Left lung (tissue), 10 donors: ENCODE data around the gene DHRS13. TPM values are rescaled to one million over a fixed set of nuclear protein-coding genes. Genes with fewer than 3 reads are reported as not detected.

ENCODE experiments used
- ATAC-seq: fragments of 200-7000 bp; cut with Tn5 transposase; one replicate; pipeline ENCODE4 v1.9.1; 2020; ENCODE audit warnings: moderate library complexity
- DNase-seq, 4 donors: peaks; one replicate each; pipeline ENCODE4 v3.0.0-alpha.2; 2013 to 2020
- H3K27ac ChIP-seq, 2 donors: fragments of 200-600 bp; sonication (generic) in 1 of 2; one replicate each; pipeline versions ENCODE4 v1.5.0 to v1.8.0; 2020 to 2021
- H3K27me3 ChIP-seq, 2 donors: fragments of 200-600 bp; sonication (generic) in 1 of 2; one replicate each; pipeline versions ENCODE4 v1.5.0 to v1.8.0; 2020 to 2021
- H3K36me3 ChIP-seq, 2 donors: fragments of 200-600 bp; sonication (generic) in 1 of 2; one replicate each; pipeline versions ENCODE4 v1.5.0 to v1.8.0; 2020 to 2021
- H3K4me1 ChIP-seq, 2 donors: fragments of 200-600 bp; one replicate each; pipeline ENCODE4 v1.8.0; 2021
- H3K4me3 ChIP-seq, 2 donors: fragments of 200-600 bp; sonication (generic) in 1 of 2; one replicate each; pipeline versions ENCODE4 v1.5.0 to v1.8.0; 2020 to 2021; ENCODE audit warnings: mild to moderate bottlenecking in 1 of 2
- H3K9me3 ChIP-seq, 2 donors: fragments of 200-600 bp; sonication (generic) in 1 of 2; one replicate each; pipeline versions ENCODE4 v1.5.0 to v1.8.0; 2020 to 2021
- intact Hi-C, 2 donors: fragments of 100-400 bp; cut with DNase I; formaldehyde crosslinking; loops; one replicate each; pipeline versions ENCODE4 v1.11.2 to v1.14.2; 2022
- polyA plus RNA-seq, 6 donors: library from polyadenylated mRNA; unstranded; fragments of 120-200 nt; gene quantifications; one replicate each; pipeline ENCODE4 v1.2.1, GENCODE V29; 2013; ENCODE audit not compliant: insufficient read length in 6 of 6
- total RNA-seq, 2 donors: library from RNA; stranded (reverse); fragmentation: NEBNext Ultra II Directional; extraction: Animal tissue kit (Norgen Biotek cat#: 25700); gene quantifications; one replicate each; pipeline ENCODE4 v1.2.1, GENCODE V29; 2021
- TF ChIP-seq, protein P1 (sequence below), 2 donors: fragments of 200-600 bp; sonication (generic) in 1 of 2; IDR thresholded peaks; one replicate each; pipeline versions ENCODE4 v1.5.0 to v1.8.0; 2021; ENCODE audit warnings: antibody characterized with exemption in 2 of 2
- donor health status: DM: no; HTN: yes; CAD: no.
- donor health status: DM: no; HTN: no; CAD: no.

Gene DHRS13
- total and polyA plus RNA-seq, 8 donors: 5.2 to 16.9 (median 7.0) TPM

- intact Hi-C loops: no loop called here
- no peak overlapping the region for H3K27ac ChIP-seq
- TF ChIP-seq, protein P1, sequence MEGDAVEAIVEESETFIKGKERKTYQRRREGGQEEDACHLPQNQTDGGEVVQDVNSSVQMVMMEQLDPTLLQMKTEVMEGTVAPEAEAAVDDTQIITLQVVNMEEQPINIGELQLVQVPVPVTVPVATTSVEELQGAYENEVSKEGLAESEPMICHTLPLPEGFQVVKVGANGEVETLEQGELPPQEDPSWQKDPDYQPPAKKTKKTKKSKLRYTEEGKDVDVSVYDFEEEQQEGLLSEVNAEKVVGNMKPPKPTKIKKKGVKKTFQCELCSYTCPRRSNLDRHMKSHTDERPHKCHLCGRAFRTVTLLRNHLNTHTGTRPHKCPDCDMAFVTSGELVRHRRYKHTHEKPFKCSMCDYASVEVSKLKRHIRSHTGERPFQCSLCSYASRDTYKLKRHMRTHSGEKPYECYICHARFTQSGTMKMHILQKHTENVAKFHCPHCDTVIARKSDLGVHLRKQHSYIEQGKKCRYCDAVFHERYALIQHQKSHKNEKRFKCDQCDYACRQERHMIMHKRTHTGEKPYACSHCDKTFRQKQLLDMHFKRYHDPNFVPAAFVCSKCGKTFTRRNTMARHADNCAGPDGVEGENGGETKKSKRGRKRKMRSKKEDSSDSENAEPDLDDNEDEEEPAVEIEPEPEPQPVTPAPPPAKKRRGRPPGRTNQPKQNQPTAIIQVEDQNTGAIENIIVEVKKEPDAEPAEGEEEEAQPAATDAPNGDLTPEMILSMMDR (IDR thresholded peaks at IDR 0.05): no peak
- H3K9me3 ChIP-seq: no peaks in the 10 kb centered on the region
- no peak overlapping the region for H3K4me3 ChIP-seq
- H3K27me3 ChIP-seq: no peaks in the 10 kb centered on the region
- H3K36me3 ChIP-seq: peaks cover 0 to 88% of the 10 kb centered on the region in 2 donors
- peaks cover 0 to 11% of the 10 kb centered on the region in 2 donors for H3K4me1 ChIP-seq
- no peak for DNase-seq
- no peak for ATAC-seq
Observed at GRCh38 chr17:28885363-28885762, 17.5 kb downstream of the DHRS13 start.

DNA sequence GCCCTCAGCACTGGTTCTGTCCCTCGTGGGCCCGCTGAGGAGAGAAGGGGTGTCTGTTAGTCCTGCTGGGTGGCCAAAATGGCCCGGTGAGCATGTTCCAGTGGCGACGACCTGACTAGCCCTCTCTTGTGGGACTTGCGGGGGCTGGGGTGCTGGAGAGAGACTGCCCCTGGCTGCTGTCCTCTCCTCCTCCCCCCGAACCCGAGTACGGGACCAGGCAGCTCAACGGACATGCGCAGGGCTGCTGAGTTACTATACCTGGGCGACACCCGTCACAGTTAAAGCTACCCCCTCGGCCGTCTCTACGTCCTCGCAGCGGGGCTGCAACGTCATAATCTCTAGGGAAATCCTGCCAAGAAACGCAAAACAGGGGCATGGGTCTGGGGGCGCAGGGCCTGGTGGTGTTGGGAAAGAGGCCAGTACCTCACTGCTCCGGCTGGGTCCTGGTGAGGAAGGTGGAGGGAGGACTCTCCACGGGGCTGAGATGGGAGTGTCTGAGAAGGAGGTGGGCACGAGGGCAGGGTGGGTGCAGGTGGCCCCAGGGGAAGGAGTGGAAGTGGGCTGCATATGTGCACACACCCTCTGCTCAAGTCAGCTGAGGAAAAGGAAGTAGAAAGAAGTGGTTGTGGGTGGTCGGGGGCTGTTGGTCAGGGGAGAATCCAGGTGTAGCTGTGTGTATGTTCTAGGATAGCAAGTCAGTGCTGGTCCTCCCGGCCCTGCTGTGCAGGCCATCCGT is 18.7 kb downstream of the DHRS13 start:
- Histone ChIP-seq H3K9me3 (no peaks in the 10 kb centered on the region), H3K27ac (peak overlapping the region in 1 of 2 donors; percentile 8), H3K4me1 (peaks cover 0 to 5% of the 10 kb centered on the region in 2 donors), H3K4me3 (no peak overlapping the region), H3K27me3 (no peaks in the 10 kb centered on the region), H3K36me3 (peaks cover 0 to 96% of the 10 kb centered on the region in 2 donors)
- intact Hi-C loops: loop anchor here in 1 of 2 donors (5.0 kb wide), 1 partner anchor 37 kb away; no protein-coding TSS in a partner anchor
- DNase-seq (no peak), ATAC-seq (no peak)
- TF ChIP-seq, protein P1 (IDR thresholded peaks at IDR 0.05): no peak

GRCh38 chr17:28882154-28882895 is 20.6 kb downstream of the DHRS13 start:
- H3K4me1 ChIP-seq: no peaks in the 10 kb centered on the region
- H3K4me3 ChIP-seq: no peak overlapping the region
- intact Hi-C loops: loop anchor here in 1 of 2 donors (5.0 kb wide), 1 partner anchor 35 kb away; no protein-coding TSS in a partner anchor
- no peaks in the 10 kb centered on the region for H3K9me3 ChIP-seq
- no peak overlapping the region for H3K27ac ChIP-seq
- H3K36me3 ChIP-seq: peaks cover 0 to 94% of the 10 kb centered on the region in 2 donors
- no peak for DNase-seq
- TF ChIP-seq, protein P1 (IDR thresholded peaks at IDR 0.05): no peak
- no peak for ATAC-seq
- H3K27me3 ChIP-seq: no peaks in the 10 kb centered on the region

DNA sequence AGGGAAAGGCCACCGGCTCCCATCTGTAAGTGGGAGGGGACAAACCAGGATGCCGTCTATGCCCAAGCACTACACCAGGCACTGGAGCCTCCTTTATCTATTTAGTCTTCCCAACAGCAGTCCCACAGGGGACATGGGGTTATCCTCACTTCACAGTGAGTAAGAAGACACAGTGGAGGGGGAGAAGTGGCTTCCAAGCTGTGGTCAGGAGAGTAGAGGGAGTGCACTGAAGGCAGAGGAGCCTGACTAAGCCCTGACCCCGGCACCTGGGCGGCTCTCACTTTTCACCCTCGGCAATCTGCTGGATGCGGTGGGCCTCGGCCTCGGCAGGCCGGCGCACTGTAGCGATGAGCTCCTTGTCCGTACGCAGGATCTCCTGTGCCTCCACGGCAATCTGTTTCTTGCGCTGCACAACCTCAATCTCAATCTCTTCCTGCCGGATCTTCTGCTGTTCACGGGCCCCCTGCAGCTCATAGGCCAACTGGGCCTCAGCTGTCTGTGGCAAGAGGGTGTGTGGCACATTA is 21.3 kb downstream of the DHRS13 start:
- no peak for DNase-seq
- TF ChIP-seq, protein P1 (IDR thresholded peaks at IDR 0.05): no peak
- H3K4me3 ChIP-seq: no peak overlapping the region
- ATAC-seq: no peak
- no peaks in the 10 kb centered on the region for H3K27me3 ChIP-seq
- H3K9me3 ChIP-seq: no peaks in the 10 kb centered on the region
- no peak overlapping the region for H3K27ac ChIP-seq
- H3K36me3 ChIP-seq: peaks cover 0 to 87% of the 10 kb centered on the region in 2 donors
- H3K4me1 ChIP-seq: no peaks in the 10 kb centered on the region
- intact Hi-C loops: loop anchor here in 1 of 2 donors (5.0 kb wide), 1 partner anchor 34 kb away; no protein-coding TSS in a partner anchor

DNA sequence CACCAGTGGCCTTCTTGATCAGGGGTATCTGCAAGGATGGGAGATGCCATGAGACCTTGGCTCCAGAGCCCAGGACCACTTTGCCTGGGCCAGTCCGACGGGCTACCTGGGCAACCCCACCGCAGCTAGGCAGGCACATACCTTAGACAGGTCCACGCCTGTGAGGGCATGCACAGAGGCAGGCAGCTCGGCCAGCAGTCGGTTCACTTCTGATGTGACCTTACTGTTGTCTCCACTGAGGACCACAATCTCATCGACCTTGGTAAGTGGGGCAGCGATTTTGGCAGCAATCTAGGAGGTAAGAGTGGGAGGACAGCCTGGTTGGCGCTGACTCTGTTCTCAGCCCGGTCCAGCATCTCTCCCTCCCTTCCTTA is 22.3 kb downstream of the DHRS13 start:
- peaks cover 0 to 77% of the 10 kb centered on the region in 2 donors for H3K36me3 ChIP-seq
- H3K27me3 ChIP-seq: no peaks in the 10 kb centered on the region
- intact Hi-C loops: loop anchor here in 1 of 2 donors (5.0 kb wide), 1 partner anchor 33 kb away; no protein-coding TSS in a partner anchor
- ATAC-seq (no peak), DNase-seq (peak in 1 of 4 donors; percentile 52)
- H3K9me3 ChIP-seq: no peaks in the 10 kb centered on the region
- no peaks in the 10 kb centered on the region for H3K4me1 ChIP-seq
- TF ChIP-seq, protein P1 (IDR thresholded peaks at IDR 0.05): no peak
- no peak overlapping the region for H3K27ac ChIP-seq
- no peak overlapping the region for H3K4me3 ChIP-seq
